Adrenal gland (tissue), 5 donors: ENCODE data around the gene SH3BP4.

Source experiments
- POLR2A ChIP-seq, 2 donors: fragments of 450-650 bp; IDR thresholded peaks; one replicate each; pipeline ENCODE4 v1.6.1; 2017; ENCODE audit warnings: antibody characterized with exemption in 2 of 2, mild to moderate bottlenecking in 2 of 2, moderate library complexity in 1 of 2
- TF ChIP-seq, protein P1 (sequence below), 6 experiments: fragments of 450-650 bp in 4 of 6; fragments of 200-600 bp in 2 of 6; sonication (generic) in 1 of 6; IDR thresholded peaks; 1 replicate in 5 of 6; 2 replicates in 1 of 6; pipeline versions ENCODE4 v1.5.1 to v1.8.0; 2016 to 2021; ENCODE audit warnings: antibody characterized with exemption in 6 of 6, mild to moderate bottlenecking in 2 of 6, moderate library complexity in 1 of 6
- donor health status: DM: no; HTN: no; CAD: no.

DNA sequence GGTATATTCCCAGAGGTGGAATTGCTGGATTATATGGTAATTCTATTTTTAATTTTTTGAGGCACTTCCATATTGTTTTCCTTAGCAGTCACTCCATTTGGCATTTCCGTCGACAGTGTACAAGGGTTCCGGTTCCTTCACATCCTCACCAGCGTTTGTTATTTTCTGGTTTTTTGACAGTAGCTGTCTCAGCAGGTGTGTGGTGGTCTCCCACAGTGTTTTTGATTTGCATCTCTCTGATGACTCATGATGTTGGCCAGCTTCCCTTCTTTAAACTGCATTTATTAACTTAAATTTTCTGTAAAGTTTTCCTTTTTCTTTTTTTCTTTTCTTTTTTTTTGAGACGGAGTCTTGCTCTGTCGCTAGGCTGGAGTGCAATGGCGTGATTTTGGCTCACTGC is 19.7 kb downstream of the SH3BP4 start:
- TF ChIP-seq POLR2A (IDR thresholded peaks at IDR 0.05) = no peak
- TF ChIP-seq, protein P1, sequence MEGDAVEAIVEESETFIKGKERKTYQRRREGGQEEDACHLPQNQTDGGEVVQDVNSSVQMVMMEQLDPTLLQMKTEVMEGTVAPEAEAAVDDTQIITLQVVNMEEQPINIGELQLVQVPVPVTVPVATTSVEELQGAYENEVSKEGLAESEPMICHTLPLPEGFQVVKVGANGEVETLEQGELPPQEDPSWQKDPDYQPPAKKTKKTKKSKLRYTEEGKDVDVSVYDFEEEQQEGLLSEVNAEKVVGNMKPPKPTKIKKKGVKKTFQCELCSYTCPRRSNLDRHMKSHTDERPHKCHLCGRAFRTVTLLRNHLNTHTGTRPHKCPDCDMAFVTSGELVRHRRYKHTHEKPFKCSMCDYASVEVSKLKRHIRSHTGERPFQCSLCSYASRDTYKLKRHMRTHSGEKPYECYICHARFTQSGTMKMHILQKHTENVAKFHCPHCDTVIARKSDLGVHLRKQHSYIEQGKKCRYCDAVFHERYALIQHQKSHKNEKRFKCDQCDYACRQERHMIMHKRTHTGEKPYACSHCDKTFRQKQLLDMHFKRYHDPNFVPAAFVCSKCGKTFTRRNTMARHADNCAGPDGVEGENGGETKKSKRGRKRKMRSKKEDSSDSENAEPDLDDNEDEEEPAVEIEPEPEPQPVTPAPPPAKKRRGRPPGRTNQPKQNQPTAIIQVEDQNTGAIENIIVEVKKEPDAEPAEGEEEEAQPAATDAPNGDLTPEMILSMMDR (IDR thresholded peaks at IDR 0.05) = no peak
